Stimulated activated CD4-positive, alpha-beta T cell treated with anti-CD3 and anti-CD28 coated beads, Interleukin-15, amount 100 ng/mL, for 1 hour (primary cell): Measurements from ENCODE around the gene HSPG2.
"Not testable (repeated sequence)": the region's sequence is repeated elsewhere in the genome, so short reads cannot be mapped to it uniquely, and the experiment has no call there.

Experiments used
- DNase-seq, 2 donors: peaks; one replicate each; pipeline ENCODE4 v3.0.0-alpha.2; 2020; ENCODE audit warnings: low read depth in 1 of 2, low spot score in 1 of 2

Gene HSPG2

GRCh38 chr1:21830792-21831453 lies 106.2 kb downstream of the HSPG2 start:
- DNase-seq, result no peak

- no peak for DNase-seq
Observed at GRCh38 chr1:21829294-21829693, 107.8 kb downstream of the HSPG2 start.

GRCh38 chr1:21828506-21829210 lies 108.5 kb downstream of the HSPG2 start:
- no peak for DNase-seq

- DNase-seq, result no peak
Observed at GRCh38 chr1:21828075-21828474, 109.0 kb downstream of the HSPG2 start.

GRCh38 chr1:21827141-21827679 lies 109.9 kb downstream of the HSPG2 start:
- DNase-seq, result no peak

- DNase-seq, result not testable (repeated sequence)
Observed at GRCh38 chr1:21826694-21827093, 110.4 kb downstream of the HSPG2 start.

GRCh38 chr1:21825393-21825792 lies 111.7 kb downstream of the HSPG2 start:
- no peak for DNase-seq

- DNase-seq, result no peak
Observed at GRCh38 chr1:21824926-21825325, 112.2 kb downstream of the HSPG2 start.

GRCh38 chr1:21823980-21824702 lies 113.0 kb downstream of the HSPG2 start:
- DNase-seq, result no peak

- DNase-seq, result no peak
Observed at GRCh38 chr1:21823206-21823979, 113.7 kb downstream of the HSPG2 start.

- no peak for DNase-seq
Observed at GRCh38 chr1:21822349-21822748, 114.8 kb downstream of the HSPG2 start.

GRCh38 chr1:21821385-21822019 lies 115.6 kb downstream of the HSPG2 start:
- no peak for DNase-seq

GRCh38 chr1:21820597-21821232 lies 116.4 kb downstream of the HSPG2 start:
- no peak for DNase-seq

GRCh38 chr1:21818656-21819055 lies 118.5 kb downstream of the HSPG2 start:
- DNase-seq, result peak in 1 of 2 donors; percentile 12

GRCh38 chr1:21816602-21817302 lies 120.4 kb downstream of the HSPG2 start:
- DNase-seq, result no peak

GRCh38 chr1:21815724-21816321 lies 121.3 kb downstream of the HSPG2 start:
- DNase-seq, result no peak

GRCh38 chr1:21814981-21815582 lies 122.0 kb downstream of the HSPG2 start:
- no peak for DNase-seq

- DNase-seq, result peak in 1 of 2 donors; percentile 20
Observed at GRCh38 chr1:21814241-21814918, 122.7 kb downstream of the HSPG2 start.
